Smooth muscle cell (in vitro differentiated cells): ENCODE results near the gene PAPOLG. TPM values are rescaled to one million over a fixed set of nuclear protein-coding genes. Genes with fewer than 3 reads are reported as not detected.

ENCODE experiments used
- DNase-seq: peaks from one replicate; lab custom pipeline; 2025; ENCODE audit not compliant: unreplicated experiment; lab: John Stamatoyannopoulos, UW
- H2AFZ ChIP-seq: fragments of 200-600 bp; sonication (generic); 2 replicates; pipeline ENCODE4 v1.6.0; 2016; ENCODE audit warnings: antibody characterized with exemption, low read depth, mild to moderate bottlenecking
- H3F3A ChIP-seq: fragments of 200-600 bp; sonication (generic); 2 replicates; pipeline ENCODE4 v1.6.0; 2017; ENCODE audit warnings: antibody characterized with exemption, low read depth
- H3K27ac ChIP-seq: fragments of 200-600 bp; sonication (generic); 2 replicates; pipeline ENCODE4 v1.5.1; 2016; ENCODE audit warnings: low read depth, mild to moderate bottlenecking
- H3K27me3 ChIP-seq: fragments of 200-600 bp; sonication (generic); 2 replicates; pipeline ENCODE4 v1.6.1; 2016; ENCODE audit warnings: low read depth, mild to moderate bottlenecking
- H3K36me3 ChIP-seq: fragments of 200-600 bp; sonication (generic); 2 replicates; pipeline ENCODE4 v1.5.1; 2016; ENCODE audit warnings: low read depth
- H3K4me1 ChIP-seq: fragments of 200-600 bp; sonication (generic); 2 replicates; pipeline ENCODE4 v1.5.1; 2016; ENCODE audit warnings: low read depth
- H3K4me2 ChIP-seq: fragments of 200-600 bp; sonication (generic); 2 replicates; pipeline ENCODE4 v1.6.0; 2016; ENCODE audit warnings: mild to moderate bottlenecking
- H3K4me3 ChIP-seq: fragments of 200-600 bp; sonication (generic); 2 replicates; pipeline ENCODE4 v1.5.1; 2016; ENCODE audit warnings: mild to moderate bottlenecking
- H3K79me2 ChIP-seq: fragments of 200-600 bp; sonication (generic); 2 replicates; pipeline ENCODE4 v1.6.0; 2016; ENCODE audit warnings: low read depth, mild to moderate bottlenecking
- H3K9ac ChIP-seq: fragments of 200-600 bp; sonication (generic); 2 replicates; pipeline ENCODE4 v1.6.0; 2016; ENCODE audit warnings: low read depth
- H3K9me3 ChIP-seq: fragments of 200-600 bp; sonication (generic); replicated peaks from 2 replicates; pipeline ENCODE4 v1.5.1; 2016; ENCODE audit warnings: low read depth
- H4K20me1 ChIP-seq: fragments of 200-600 bp; sonication (generic); 2 replicates; pipeline ENCODE4 v1.6.0; 2016; ENCODE audit warnings: low read depth
- whole genome bisulfite sequencing: methylation state at CpG from one replicate; pipeline ENCODE4 v1.1.7; 2016; ENCODE audit warnings: low lambda C conversion rate; 5-methylcytosine and 5-hydroxymethylcytosine counted together
- polyA plus RNA-seq: library from polyadenylated mRNA; unstranded; fragments of >200 nt; fragmentation: Nextera tagmentation; extraction: Ambion mirVana; gene quantifications from 2 replicates; pipeline ENCODE4 v1.2.1, GENCODE V29; 2016
- total RNA-seq: library from RNA; depleted of rRNA; stranded (reverse); fragments of >200 nt; gene quantifications from 2 replicates; pipeline ENCODE4 v1.2.3, GENCODE V29; 2014
- TF ChIP-seq, protein P1 (sequence below): fragments of 200-600 bp; sonication (generic); IDR thresholded peaks from 2 replicates; pipeline ENCODE4 v1.5.1; 2017; ENCODE audit warnings: borderline replicate concordance, mild to moderate bottlenecking, antibody characterized with exemption; ENCODE audit not compliant: insufficient read depth, poor library complexity, severe bottlenecking

PAPOLG gene
- total and polyA plus RNA-seq, 2 experiments from 2014 or later, result 7.4 to 19.6 TPM

DNA sequence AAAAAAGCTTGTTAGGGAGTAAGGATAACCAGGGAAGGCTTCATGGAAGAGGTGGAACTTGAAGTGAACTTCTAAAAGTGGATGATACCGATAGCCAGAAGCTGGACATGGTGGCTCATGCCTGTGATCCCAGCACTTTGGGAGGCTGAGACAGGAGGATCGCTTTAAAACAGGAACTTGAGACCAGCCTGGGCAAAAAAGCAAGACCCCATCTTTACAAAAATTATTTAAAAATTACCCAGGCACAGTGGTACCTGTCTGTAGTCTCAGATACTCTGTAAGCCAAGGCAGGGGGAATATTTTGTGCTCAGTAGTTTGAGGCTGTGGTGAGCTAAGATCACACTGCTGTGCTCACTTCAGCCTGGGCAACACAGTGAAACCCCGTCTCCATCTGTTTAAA, 10.2 kb downstream of the PAPOLG start:
- DNase-seq, result no peak
- WGBS, result 100% methylated on average over 3 of the region's 3 CpGs
- Histone ChIP-seq H2AFZ (no peak overlapping the region), H3K4me1 (no peaks in the 10 kb centered on the region), H3K27ac (no peak overlapping the region), H3K36me3 (peaks cover 33% of the 10 kb centered on the region), H3K79me2 (peaks cover 4% of the 10 kb centered on the region), H3K27me3 (no peaks in the 10 kb centered on the region), H3K4me3 (no peak overlapping the region), H3F3A (no peaks in the 10 kb centered on the region), H3K9ac (no peak overlapping the region), H4K20me1 (peaks cover 32% of the 10 kb centered on the region), H3K9me3 (no peaks in the 10 kb centered on the region), H3K4me2 (no peak overlapping the region)
- TF ChIP-seq, protein P1, sequence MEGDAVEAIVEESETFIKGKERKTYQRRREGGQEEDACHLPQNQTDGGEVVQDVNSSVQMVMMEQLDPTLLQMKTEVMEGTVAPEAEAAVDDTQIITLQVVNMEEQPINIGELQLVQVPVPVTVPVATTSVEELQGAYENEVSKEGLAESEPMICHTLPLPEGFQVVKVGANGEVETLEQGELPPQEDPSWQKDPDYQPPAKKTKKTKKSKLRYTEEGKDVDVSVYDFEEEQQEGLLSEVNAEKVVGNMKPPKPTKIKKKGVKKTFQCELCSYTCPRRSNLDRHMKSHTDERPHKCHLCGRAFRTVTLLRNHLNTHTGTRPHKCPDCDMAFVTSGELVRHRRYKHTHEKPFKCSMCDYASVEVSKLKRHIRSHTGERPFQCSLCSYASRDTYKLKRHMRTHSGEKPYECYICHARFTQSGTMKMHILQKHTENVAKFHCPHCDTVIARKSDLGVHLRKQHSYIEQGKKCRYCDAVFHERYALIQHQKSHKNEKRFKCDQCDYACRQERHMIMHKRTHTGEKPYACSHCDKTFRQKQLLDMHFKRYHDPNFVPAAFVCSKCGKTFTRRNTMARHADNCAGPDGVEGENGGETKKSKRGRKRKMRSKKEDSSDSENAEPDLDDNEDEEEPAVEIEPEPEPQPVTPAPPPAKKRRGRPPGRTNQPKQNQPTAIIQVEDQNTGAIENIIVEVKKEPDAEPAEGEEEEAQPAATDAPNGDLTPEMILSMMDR, result no peak

DNA sequence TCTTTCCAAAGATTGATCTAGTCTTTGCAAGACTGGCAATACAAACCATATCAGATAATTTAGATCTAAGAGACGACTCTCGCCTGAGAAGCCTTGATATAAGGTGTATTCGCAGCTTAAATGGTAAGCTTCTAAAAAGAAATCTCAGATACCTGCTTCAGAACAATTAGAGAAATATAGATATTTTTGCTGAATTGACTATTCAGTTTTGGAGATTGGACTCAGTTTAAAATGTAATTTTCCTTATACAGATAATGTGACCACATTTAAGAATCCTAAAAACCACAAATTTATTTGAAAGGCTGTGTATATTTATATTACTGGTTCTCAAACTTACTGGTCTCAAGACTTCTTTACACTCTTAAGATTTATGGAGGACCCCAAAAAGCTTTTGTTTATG, 15.4 kb downstream of the PAPOLG start:
- H3K9ac ChIP-seq, result no peak overlapping the region
- no peak for DNase-seq
- H3K27ac ChIP-seq, result no peak overlapping the region
- no peaks in the 10 kb centered on the region for H3K4me1 ChIP-seq
- H3K9me3 ChIP-seq, result no peaks in the 10 kb centered on the region
- no peak overlapping the region for H3K4me3 ChIP-seq
- no peaks in the 10 kb centered on the region for H3F3A ChIP-seq
- H3K27me3 ChIP-seq, result no peaks in the 10 kb centered on the region
- TF ChIP-seq, protein P1, result no peak
- WGBS, result 100% methylated on average over 3 of the region's 3 CpGs
- H2AFZ ChIP-seq, result no peak overlapping the region
- peaks cover 34% of the 10 kb centered on the region for H3K36me3 ChIP-seq
- H4K20me1 ChIP-seq, result peaks cover 7% of the 10 kb centered on the region
- no peak overlapping the region for H3K4me2 ChIP-seq
- H3K79me2 ChIP-seq, result no peaks in the 10 kb centered on the region

DNA sequence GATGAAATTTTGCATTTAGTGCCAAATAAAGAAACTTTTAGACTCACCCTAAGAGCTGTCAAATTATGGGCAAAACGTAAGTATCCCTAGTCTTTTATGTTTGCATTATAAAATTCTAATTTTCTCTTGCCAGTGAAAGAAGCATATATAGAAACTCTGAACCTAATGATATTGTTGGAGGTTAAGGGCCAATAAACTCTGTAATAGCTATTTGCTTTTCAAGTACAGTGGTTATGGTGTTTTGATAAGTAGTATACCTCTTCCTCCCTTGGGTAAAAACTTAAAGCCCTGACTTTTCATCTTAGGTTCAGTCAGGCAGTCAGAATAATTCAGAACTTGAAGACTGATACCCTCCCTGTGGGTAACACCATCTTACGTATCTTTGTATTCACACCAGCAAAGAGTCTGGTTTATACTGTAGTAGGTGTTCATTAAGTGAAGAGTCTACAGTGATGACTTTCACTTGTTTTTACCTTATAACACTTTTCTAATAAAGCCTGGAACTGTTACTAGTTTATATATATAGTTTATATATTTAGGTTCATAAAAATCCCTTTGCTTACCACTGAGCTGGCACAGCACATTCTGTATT, 19.1 kb downstream of the PAPOLG start:
- no peak for DNase-seq
- WGBS, result 97% methylated on average over 2 of the region's 2 CpGs
- H3F3A ChIP-seq, result no peaks in the 10 kb centered on the region
- TF ChIP-seq, protein P1, result no peak
- H3K4me2 ChIP-seq, result no peak overlapping the region
- H3K27me3 ChIP-seq, result no peaks in the 10 kb centered on the region
- no peaks in the 10 kb centered on the region for H3K79me2 ChIP-seq
- H3K9ac ChIP-seq, result no peak overlapping the region
- no peaks in the 10 kb centered on the region for H3K4me1 ChIP-seq
- H3K9me3 ChIP-seq, result no peaks in the 10 kb centered on the region
- peaks cover 32% of the 10 kb centered on the region for H3K36me3 ChIP-seq
- no peaks in the 10 kb centered on the region for H4K20me1 ChIP-seq
- no peak overlapping the region for H2AFZ ChIP-seq
- no peak overlapping the region for H3K27ac ChIP-seq
- H3K4me3 ChIP-seq, result no peak overlapping the region

DNA sequence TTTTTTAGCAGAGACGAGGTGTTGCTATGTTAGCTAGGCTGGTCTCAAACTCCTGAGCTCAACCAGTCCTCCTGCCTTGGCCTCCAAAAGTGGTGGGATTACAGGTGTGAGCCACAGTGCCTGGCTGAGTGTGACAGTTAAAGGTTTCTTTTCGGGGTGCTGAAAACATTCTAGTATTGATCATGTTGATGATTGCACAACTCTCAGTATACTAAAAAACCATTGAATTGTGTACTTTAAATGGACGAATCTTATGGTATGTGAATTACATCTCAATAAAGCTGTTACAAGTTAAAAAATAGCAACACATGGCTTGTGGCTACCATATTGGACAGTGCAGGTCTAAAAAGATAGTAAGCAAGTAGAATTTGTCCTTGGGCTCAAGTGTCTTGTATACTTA, 22.3 kb downstream of the PAPOLG start:
- no peak overlapping the region for H3K4me2 ChIP-seq
- H3K79me2 ChIP-seq, result no peaks in the 10 kb centered on the region
- H3K9me3 ChIP-seq, result no peaks in the 10 kb centered on the region
- no peaks in the 10 kb centered on the region for H3F3A ChIP-seq
- no peak overlapping the region for H2AFZ ChIP-seq
- no peak for DNase-seq
- H3K36me3 ChIP-seq, result peaks cover 30% of the 10 kb centered on the region
- H3K9ac ChIP-seq, result no peak overlapping the region
- TF ChIP-seq, protein P1, result no peak
- H3K4me3 ChIP-seq, result no peak overlapping the region
- no peaks in the 10 kb centered on the region for H4K20me1 ChIP-seq
- no peak overlapping the region for H3K27ac ChIP-seq
- 98% methylated on average over 3 of the region's 3 CpGs for WGBS
- no peaks in the 10 kb centered on the region for H3K4me1 ChIP-seq
- no peaks in the 10 kb centered on the region for H3K27me3 ChIP-seq
